Cardiac fibroblast (primary cell): Measurements from ENCODE around the gene IFITM10.

ENCODE experiments used
- DNase-seq, 2 donors: peaks; one replicate each; pipeline versions ENCODE4 v3.0.0 to v3.0.0-alpha.2; 2010; ENCODE audit warnings: low read depth in 2 of 2
- H3K4me3 ChIP-seq, 2 donors: replicated peaks in 1 of 2; 1 replicate in 1 of 2; 2 replicates in 1 of 2; pipeline ENCODE4 v1.5.1; 2011; ENCODE audit warnings: low read depth in 2 of 2, low read length in 2 of 2, mild to moderate bottlenecking in 2 of 2, moderate library complexity in 1 of 2
- TF ChIP-seq, protein P1 (sequence below): IDR thresholded peaks from one replicate; pipeline ENCODE4 v1.5.1; 2011; ENCODE audit warnings: low read depth, mild to moderate bottlenecking, low read length, inconsistent platforms

The IFITM10 gene

DNA sequence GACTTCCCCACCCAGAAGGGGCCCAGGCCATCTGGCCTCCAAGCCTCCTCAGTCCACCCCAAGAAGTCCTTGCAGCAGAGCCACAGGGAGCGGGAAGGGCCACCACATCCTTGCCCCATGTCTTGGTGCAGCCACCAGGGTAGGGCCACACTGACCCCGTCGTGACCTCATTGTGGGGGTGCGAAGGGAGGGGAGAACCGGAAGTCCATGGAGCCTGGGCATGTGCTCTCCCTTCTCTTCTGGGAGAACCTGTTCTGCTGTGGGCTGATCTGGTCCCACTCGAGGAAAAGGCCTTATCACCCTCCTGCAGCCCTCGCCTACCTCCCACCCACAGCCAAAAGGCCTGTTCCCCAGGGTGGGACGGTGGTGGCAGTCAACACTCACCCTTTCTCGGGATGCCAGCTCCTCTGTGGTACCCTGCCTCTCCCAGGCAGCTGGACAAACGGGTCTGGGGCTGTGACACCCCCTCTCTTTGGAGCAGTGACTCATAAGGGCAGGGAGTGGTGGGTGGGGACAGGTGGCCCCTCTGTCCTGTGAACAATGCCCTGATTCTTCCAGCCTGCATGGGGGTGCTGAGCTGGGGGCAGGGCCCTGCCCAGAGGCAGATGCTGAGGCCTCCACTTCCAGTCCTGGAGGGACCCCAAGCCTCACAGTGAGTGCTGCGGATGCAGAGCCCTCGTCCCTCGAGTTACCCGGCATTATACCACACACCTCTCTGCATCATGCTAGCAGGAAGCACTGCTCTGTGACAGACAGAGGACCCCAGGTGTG, 27.9 kb upstream of the IFITM10 start:
- H3K4me3 ChIP-seq: no peak overlapping the region
- no peak for DNase-seq
- TF ChIP-seq, protein P1, sequence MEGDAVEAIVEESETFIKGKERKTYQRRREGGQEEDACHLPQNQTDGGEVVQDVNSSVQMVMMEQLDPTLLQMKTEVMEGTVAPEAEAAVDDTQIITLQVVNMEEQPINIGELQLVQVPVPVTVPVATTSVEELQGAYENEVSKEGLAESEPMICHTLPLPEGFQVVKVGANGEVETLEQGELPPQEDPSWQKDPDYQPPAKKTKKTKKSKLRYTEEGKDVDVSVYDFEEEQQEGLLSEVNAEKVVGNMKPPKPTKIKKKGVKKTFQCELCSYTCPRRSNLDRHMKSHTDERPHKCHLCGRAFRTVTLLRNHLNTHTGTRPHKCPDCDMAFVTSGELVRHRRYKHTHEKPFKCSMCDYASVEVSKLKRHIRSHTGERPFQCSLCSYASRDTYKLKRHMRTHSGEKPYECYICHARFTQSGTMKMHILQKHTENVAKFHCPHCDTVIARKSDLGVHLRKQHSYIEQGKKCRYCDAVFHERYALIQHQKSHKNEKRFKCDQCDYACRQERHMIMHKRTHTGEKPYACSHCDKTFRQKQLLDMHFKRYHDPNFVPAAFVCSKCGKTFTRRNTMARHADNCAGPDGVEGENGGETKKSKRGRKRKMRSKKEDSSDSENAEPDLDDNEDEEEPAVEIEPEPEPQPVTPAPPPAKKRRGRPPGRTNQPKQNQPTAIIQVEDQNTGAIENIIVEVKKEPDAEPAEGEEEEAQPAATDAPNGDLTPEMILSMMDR: no peak

DNA sequence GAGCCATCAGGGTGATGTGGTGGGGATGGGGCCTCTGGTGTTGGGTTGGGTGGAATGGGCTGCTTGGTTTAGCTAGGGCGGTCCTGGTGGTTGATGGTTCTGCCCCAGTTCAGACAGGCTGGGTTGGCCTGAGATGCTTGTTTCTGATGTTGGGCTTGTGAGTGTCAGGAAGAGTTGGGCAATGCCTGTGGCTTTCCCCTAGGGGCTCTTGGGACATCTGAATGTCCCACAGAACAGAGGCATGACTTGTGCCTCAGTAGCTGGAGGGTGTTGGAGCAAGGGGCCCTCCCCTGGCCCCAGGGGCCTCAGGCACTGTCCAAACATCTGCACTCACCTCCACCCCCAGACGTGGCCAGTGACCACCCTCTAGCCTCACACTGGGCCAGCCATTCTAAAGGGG, 27.3 kb upstream of the IFITM10 start:
- TF ChIP-seq, protein P1: no peak
- no peak overlapping the region for H3K4me3 ChIP-seq
- no peak for DNase-seq

DNA sequence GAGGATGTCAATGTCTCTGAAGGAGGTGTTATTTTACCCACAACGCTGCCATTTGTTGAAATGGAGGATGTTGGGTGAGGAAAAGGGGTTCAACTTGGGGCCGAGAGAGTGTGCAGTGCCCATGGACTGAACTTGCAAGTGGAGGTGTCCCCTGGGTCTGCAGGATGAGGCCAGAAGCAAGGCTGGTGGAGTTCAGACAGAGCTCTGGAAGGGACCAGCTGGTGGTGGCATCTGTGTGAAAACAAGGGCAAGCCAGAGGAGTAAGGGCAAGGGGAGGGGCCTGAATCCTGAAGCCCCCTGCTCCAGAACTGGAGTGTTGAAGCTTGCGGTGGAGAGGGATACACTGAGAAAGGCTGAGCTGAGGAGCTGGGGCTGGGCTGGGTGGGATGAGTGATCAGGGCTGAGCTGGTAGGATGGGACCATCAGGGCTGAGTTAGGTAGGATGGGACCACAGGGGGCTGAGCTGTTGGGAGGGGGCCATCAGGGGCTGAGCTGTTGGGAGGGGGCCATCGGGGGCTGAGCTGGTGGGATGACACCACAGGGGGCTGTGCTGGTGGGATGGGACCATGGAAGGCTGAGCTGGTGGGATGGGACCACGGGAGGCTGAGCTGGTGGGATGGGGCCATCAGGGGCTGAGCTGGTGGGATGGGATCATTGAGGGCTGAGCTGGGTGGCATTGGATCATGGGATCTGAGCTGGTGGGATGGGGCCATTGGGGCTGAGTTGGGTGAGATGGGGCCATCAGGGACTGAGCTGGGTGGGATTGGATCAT, 26.7 kb upstream of the IFITM10 start:
- no peak for DNase-seq
- TF ChIP-seq, protein P1: no peak
- no peak overlapping the region for H3K4me3 ChIP-seq

DNA sequence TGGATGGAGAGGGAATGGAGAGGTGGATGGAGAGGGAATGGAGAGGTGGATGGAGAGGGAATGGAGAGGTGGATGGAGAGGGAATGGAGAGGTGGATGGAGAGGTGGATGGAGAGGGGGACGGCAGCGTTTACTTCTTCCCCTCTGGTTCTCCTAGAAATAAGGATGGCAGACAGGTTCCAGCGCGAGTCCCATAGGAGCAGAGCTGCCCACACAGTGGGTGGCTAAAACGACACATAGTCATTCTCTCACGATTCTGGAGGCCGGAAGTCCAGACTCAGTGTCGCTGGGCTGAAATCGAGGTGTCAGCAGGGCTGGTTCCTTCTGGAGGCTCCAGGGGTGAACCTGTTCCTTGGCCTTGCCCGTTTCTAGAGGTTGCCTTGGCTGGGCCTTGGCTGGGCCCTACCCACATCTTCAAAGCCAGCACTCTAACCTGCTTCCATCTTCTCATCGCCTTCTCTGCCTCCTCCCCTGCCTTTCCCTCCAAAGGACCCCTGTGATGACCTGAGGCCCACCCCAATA, 26.0 kb upstream of the IFITM10 start:
- DNase-seq: no peak
- H3K4me3 ChIP-seq: no peak overlapping the region
- TF ChIP-seq, protein P1: no peak

DNA sequence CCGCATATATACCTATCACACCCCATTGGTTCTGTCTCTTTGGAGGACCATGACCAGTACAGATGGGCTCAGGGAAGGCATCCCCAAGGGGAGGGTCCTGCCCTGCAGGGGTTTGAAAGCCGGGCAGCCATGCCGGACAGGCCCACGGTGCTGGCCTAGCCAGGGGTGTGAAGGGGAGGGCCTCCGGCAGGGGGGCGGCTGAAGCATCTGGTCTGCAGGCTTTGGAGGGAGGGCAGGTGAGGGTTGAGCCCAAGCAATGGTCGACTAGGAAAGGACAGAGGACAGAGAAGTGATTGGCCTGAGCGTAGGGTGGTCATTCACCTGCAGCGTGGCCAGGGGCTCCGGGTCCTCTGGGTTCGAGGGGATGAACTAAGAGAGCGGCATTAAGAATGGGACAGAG, 24.5 kb upstream of the IFITM10 start:
- no peak overlapping the region for H3K4me3 ChIP-seq
- TF ChIP-seq, protein P1: no peak
- DNase-seq: no peak

DNA sequence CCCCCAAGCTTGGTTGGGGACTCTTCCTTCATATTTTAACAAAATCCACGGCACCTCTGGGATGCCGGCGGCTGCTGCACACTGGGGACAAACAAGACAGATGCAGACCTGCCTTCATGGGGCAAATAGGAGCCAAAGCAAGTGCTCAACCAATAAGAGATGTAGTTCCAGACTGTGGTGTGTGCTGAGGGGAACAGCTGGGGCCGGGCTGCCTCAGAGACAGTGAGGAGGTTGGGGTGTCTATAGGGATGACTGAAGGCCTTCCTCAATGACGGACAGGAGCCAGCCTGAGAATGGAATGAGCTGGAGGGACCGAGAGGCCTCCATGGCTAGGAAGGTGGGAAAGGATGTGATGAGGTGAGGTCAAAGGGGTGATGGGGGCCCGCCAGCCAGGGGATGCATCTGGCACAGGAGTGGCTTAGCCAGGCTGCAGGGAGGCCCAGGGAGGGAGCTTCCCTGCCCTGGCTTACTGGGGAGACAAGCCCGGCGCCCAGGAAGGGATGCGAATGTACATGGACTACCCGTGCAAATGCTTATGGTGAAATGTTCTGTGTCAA, 23.7 kb upstream of the IFITM10 start:
- no peak overlapping the region for H3K4me3 ChIP-seq
- DNase-seq: no peak
- TF ChIP-seq, protein P1: no peak
